ENCODE measurements around the gene TMEM69.
"Not testable (repeated sequence)": the region's sequence is repeated elsewhere in the genome, so short reads cannot be mapped to it uniquely, and the experiment has no call there.

TMEM69 gene

GRCh38 chr1:45687754-45688740, at the start of gene TMEM69:
Gene TMEM69, plus strand, starts transcription at chr1:45688181. Its CDS starts 2,888 bp downstream, at chr1:45691069.
- peak; percentile 90 for DNase-seq

GRCh38 chr1:45640293-45640692, 47.7 kb upstream of the TMEM69 start:
- no peak for DNase-seq

- DNase-seq: no peak
Measured at GRCh38 chr1:45643321-45643720, 44.7 kb upstream of the TMEM69 start.

GRCh38 chr1:45643978-45644377, 44.0 kb upstream of the TMEM69 start:
- no peak for DNase-seq

GRCh38 chr1:45644661-45645060, 43.3 kb upstream of the TMEM69 start:
- DNase-seq: no peak

GRCh38 chr1:45647248-45648021, 40.5 kb upstream of the TMEM69 start:
- no peak for DNase-seq

- no peak for DNase-seq
Measured at GRCh38 chr1:45654540-45655280, 33.3 kb upstream of the TMEM69 start.

- DNase-seq: no peak
Measured at GRCh38 chr1:45656573-45657226, 31.3 kb upstream of the TMEM69 start.

GRCh38 chr1:45658171-45658570, 29.8 kb upstream of the TMEM69 start:
- no peak for DNase-seq

GRCh38 chr1:45659222-45659621, 28.8 kb upstream of the TMEM69 start:
- DNase-seq: no peak

- DNase-seq: no peak
Measured at GRCh38 chr1:45660336-45660735, 27.6 kb upstream of the TMEM69 start.

- DNase-seq: no peak
Measured at GRCh38 chr1:45666836-45667235, 21.1 kb upstream of the TMEM69 start.

- DNase-seq: no peak
Measured at GRCh38 chr1:45667321-45668111, 20.5 kb upstream of the TMEM69 start.

- no peak for DNase-seq
Measured at GRCh38 chr1:45668526-45668925, 19.5 kb upstream of the TMEM69 start.

- DNase-seq: no peak
Measured at GRCh38 chr1:45669379-45669778, 18.6 kb upstream of the TMEM69 start.

GRCh38 chr1:45669859-45670655, 17.9 kb upstream of the TMEM69 start:
- DNase-seq: no peak

GRCh38 chr1:45673956-45674355, 14.0 kb upstream of the TMEM69 start:
- no peak for DNase-seq

- no peak for DNase-seq
Measured at GRCh38 chr1:45674478-45674877, 13.5 kb upstream of the TMEM69 start.

GRCh38 chr1:45676553-45676952, 11.4 kb upstream of the TMEM69 start:
- DNase-seq: not testable (repeated sequence)

GRCh38 chr1:45677751-45678245, 10.2 kb upstream of the TMEM69 start:
- DNase-seq: no peak

GRCh38 chr1:45678489-45678888, 9.5 kb upstream of the TMEM69 start:
- DNase-seq: no peak

Data from CD4-positive, alpha-beta T cell treated with Interleukin-10 for 1 hour (primary cell).